PC-9 (cell line): ENCODE data around the gene GDF2.

Experiments used
- EZH2 ChIP-seq: fragments of 200-600 bp; sonication (generic); IDR thresholded peaks from 2 replicates; pipeline ENCODE4 v1.8.0; 2017; ENCODE audit warnings: antibody characterized with exemption, low read depth
- TF ChIP-seq, protein P1 (sequence below): fragments of 200-600 bp; sonication (generic); conservative IDR thresholded peaks from 2 replicates; pipeline ENCODE4 v1.6.1; 2017; ENCODE audit warnings: mixed run types, antibody characterized with exemption, mild to moderate bottlenecking, moderate library complexity

DNA sequence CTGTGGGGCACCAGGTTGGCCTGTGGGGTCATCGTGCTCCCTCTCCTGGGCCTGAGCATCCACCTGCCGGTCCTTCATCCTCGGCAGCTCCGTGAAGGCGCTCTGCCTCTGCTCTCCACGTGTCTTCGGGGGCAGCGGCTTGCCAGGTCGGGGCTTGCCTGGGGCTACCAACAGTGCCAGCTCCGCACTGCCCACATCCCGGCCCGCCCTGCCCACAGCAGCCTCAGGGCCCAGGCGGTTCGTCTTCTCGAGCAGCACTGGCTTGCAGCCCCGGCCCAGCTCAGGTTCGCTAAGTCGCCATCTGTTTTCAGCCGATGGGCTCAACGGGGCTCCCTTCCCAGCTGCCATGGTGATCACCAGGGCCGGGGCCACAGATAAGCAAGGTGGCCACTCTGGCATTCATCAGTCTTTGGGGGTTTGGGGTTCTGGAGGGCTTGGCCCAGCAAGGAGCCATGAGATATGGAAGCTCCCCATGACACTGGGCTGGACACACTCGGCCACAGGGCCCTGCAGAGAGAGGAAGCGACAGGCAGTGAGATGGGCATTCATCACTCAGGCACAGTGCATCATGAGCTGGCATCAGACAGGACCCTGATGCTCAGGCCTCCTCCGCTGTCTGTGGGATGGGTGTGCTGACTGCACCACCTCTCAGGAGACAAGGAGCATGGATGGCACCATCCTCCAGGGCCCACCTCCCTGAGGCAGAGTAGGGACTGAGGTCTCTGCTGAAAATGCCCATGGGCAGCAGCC, 46.4 kb downstream of the GDF2 start:
- TF ChIP-seq, protein P1, sequence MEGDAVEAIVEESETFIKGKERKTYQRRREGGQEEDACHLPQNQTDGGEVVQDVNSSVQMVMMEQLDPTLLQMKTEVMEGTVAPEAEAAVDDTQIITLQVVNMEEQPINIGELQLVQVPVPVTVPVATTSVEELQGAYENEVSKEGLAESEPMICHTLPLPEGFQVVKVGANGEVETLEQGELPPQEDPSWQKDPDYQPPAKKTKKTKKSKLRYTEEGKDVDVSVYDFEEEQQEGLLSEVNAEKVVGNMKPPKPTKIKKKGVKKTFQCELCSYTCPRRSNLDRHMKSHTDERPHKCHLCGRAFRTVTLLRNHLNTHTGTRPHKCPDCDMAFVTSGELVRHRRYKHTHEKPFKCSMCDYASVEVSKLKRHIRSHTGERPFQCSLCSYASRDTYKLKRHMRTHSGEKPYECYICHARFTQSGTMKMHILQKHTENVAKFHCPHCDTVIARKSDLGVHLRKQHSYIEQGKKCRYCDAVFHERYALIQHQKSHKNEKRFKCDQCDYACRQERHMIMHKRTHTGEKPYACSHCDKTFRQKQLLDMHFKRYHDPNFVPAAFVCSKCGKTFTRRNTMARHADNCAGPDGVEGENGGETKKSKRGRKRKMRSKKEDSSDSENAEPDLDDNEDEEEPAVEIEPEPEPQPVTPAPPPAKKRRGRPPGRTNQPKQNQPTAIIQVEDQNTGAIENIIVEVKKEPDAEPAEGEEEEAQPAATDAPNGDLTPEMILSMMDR = no peak
- TF ChIP-seq EZH2 = no peak
